ENCODE results near the gene PRKAB1.
"Not testable (repeated sequence)": the region's sequence is repeated elsewhere in the genome, so short reads cannot be mapped to it uniquely, and the experiment has no call there.

DNA sequence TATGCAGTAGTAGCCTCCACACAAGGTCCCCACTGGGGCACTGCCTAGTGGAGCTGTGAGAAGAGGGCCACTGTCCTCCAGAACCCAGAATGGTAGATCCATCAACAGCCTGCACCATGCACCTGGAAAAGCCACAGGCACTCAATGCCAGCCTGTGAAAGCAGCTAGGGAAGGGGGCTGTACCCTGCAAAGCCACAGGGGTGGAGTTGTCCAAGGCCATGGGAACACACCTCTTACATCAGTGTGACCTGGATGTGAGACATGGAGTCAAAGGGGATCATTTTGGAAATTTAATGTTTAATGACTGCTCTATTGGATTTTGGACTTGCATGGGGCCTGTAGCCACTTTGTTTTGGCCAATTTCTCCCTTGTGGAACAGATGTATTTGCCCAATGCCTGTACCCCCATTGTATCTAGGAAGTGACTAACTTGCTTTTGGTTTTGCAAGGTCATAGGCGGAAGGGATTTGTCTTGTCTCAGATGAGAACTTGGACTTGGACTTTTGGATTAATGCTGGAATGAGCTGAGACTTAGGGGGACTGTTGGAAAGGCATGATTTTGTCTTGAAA lies 49.5 kb upstream of the PRKAB1 start:
- TF ChIP-seq, protein P1, sequence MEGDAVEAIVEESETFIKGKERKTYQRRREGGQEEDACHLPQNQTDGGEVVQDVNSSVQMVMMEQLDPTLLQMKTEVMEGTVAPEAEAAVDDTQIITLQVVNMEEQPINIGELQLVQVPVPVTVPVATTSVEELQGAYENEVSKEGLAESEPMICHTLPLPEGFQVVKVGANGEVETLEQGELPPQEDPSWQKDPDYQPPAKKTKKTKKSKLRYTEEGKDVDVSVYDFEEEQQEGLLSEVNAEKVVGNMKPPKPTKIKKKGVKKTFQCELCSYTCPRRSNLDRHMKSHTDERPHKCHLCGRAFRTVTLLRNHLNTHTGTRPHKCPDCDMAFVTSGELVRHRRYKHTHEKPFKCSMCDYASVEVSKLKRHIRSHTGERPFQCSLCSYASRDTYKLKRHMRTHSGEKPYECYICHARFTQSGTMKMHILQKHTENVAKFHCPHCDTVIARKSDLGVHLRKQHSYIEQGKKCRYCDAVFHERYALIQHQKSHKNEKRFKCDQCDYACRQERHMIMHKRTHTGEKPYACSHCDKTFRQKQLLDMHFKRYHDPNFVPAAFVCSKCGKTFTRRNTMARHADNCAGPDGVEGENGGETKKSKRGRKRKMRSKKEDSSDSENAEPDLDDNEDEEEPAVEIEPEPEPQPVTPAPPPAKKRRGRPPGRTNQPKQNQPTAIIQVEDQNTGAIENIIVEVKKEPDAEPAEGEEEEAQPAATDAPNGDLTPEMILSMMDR (IDR thresholded peaks at IDR 0.05), result not testable (repeated sequence)
- not testable (repeated sequence) for TF ChIP-seq EP300 (IDR thresholded peaks at IDR 0.05)

Data from sigmoid colon (tissue), 4 donors.